GM12872 (cell line): ENCODE results near the gene CHCHD3.

Source experiments
- CTCF ChIP-seq: IDR thresholded peaks from 3 replicates; pipeline ENCODE4 v1.5.1; 2011; ENCODE audit warnings: low read depth, mild to moderate bottlenecking, low read length, moderate library complexity; ENCODE audit not compliant: insufficient read depth

Gene CHCHD3

GRCh38 chr7:133016604-133017003 is 65.3 kb downstream of the CHCHD3 start:
- TF ChIP-seq CTCF = no peak

- TF ChIP-seq CTCF = no peak
Measured at GRCh38 chr7:133015888-133016287, 66.0 kb downstream of the CHCHD3 start.

- no peak for TF ChIP-seq CTCF
Measured at GRCh38 chr7:133011746-133012145, 70.1 kb downstream of the CHCHD3 start.

- no peak for TF ChIP-seq CTCF
Measured at GRCh38 chr7:133009426-133010252, 72.3 kb downstream of the CHCHD3 start.

GRCh38 chr7:133007961-133008360 is 73.9 kb downstream of the CHCHD3 start:
- TF ChIP-seq CTCF = no peak

GRCh38 chr7:133003052-133003910 is 78.6 kb downstream of the CHCHD3 start:
- no peak for TF ChIP-seq CTCF

- no peak for TF ChIP-seq CTCF
Measured at GRCh38 chr7:133001727-133002126, 80.2 kb downstream of the CHCHD3 start.
